Vagina (tissue), 2 donors: ENCODE data around the gene TTLL11.

Source experiments
- POLR2A ChIP-seq, 2 donors: fragments of 450-650 bp; IDR thresholded peaks; one replicate each; pipeline ENCODE4 v1.6.1; 2017; ENCODE audit warnings: antibody characterized with exemption in 2 of 2, mild to moderate bottlenecking in 2 of 2, moderate library complexity in 2 of 2
- TF ChIP-seq, protein P1 (sequence below), 3 experiments: fragments of 450-650 bp in 2 of 3; fragments of 200-600 bp in 1 of 3; sonication (generic) in 1 of 3; IDR thresholded peaks; one replicate each; pipeline ENCODE4 v1.5.1; 2017 to 2019; ENCODE audit warnings: antibody characterized with exemption in 3 of 3, mild to moderate bottlenecking in 2 of 3, moderate library complexity in 2 of 3

GRCh38 chr9:121902461-121903135, 190.5 kb downstream of the TTLL11 start:
- TF ChIP-seq, protein P1, sequence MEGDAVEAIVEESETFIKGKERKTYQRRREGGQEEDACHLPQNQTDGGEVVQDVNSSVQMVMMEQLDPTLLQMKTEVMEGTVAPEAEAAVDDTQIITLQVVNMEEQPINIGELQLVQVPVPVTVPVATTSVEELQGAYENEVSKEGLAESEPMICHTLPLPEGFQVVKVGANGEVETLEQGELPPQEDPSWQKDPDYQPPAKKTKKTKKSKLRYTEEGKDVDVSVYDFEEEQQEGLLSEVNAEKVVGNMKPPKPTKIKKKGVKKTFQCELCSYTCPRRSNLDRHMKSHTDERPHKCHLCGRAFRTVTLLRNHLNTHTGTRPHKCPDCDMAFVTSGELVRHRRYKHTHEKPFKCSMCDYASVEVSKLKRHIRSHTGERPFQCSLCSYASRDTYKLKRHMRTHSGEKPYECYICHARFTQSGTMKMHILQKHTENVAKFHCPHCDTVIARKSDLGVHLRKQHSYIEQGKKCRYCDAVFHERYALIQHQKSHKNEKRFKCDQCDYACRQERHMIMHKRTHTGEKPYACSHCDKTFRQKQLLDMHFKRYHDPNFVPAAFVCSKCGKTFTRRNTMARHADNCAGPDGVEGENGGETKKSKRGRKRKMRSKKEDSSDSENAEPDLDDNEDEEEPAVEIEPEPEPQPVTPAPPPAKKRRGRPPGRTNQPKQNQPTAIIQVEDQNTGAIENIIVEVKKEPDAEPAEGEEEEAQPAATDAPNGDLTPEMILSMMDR (IDR thresholded peaks at IDR 0.05) = no peak
- no peak for TF ChIP-seq POLR2A (IDR thresholded peaks at IDR 0.05)
